Kidney (tissue), 14 donors: ENCODE measurements around the gene PKD2. TPM values are rescaled to one million over a fixed set of nuclear protein-coding genes. Genes with fewer than 3 reads are reported as not detected.

ENCODE experiments used
- DNase-seq, 5 donors: peaks; one replicate each; pipeline ENCODE4 v3.0.0-alpha.2; 2013 to 2020
- FAIRE-seq: peaks from 2 replicates; lab custom pipeline; 2012; peaks lifted over from hg19 to GRCh38; lab: Jason Lieb, UNC
- H3K27ac ChIP-seq, 2 donors: one replicate each; pipeline ENCODE4 v1.7.0; 2013; ENCODE audit warnings: low read depth in 2 of 2, low read length in 2 of 2, inconsistent platforms in 1 of 2
- H3K27me3 ChIP-seq: one replicate; pipeline ENCODE4 v1.7.1; 2013; ENCODE audit warnings: low read length, inconsistent platforms; ENCODE audit not compliant: control insufficient read depth, insufficient read depth
- H3K36me3 ChIP-seq, 3 donors: one replicate each; pipeline versions ENCODE4 v1.7.0 to v1.7.1; 2013; ENCODE audit warnings: low read length in 3 of 3, control low read depth in 1 of 3, inconsistent platforms in 1 of 3; ENCODE audit not compliant: insufficient read depth in 3 of 3, control insufficient read depth in 2 of 3
- H3K4me1 ChIP-seq, 3 donors: one replicate each; pipeline versions ENCODE4 v1.7.0 to v1.7.1; 2013; ENCODE audit warnings: low read length in 3 of 3, inconsistent platforms in 1 of 3, low read depth in 1 of 3; ENCODE audit not compliant: control insufficient read depth in 2 of 3, insufficient read depth in 2 of 3
- H3K4me3 ChIP-seq, 3 donors: one replicate each; pipeline versions ENCODE4 v1.7.0 to v1.8.1; 2013; ENCODE audit warnings: low read length in 3 of 3, control low read depth in 1 of 3, inconsistent platforms in 1 of 3
- H3K9ac ChIP-seq, 3 donors: one replicate each; pipeline versions ENCODE4 v1.7.0 to v1.7.1; 2013; ENCODE audit warnings: low read length in 3 of 3, control low read depth in 1 of 3, inconsistent platforms in 1 of 3
- H3K9me3 ChIP-seq, 3 donors: one replicate each; pipeline versions ENCODE4 v1.7.0 to v1.7.1; 2013; ENCODE audit warnings: low read length in 3 of 3, control low read depth in 1 of 3, inconsistent platforms in 1 of 3; ENCODE audit not compliant: control insufficient read depth in 2 of 3, insufficient read depth in 1 of 3
- CTCF ChIP-seq: IDR thresholded peaks from 3 replicates; pipeline ENCODE4 v1.5.1; 2012; ENCODE audit warnings: mild to moderate bottlenecking, moderate library complexity, borderline replicate concordance; ENCODE audit not compliant: insufficient read depth; ENCODE audit errors: extremely low read depth
- intact Hi-C: fragments of 100-400 bp; cut with DNase I; formaldehyde crosslinking; loops from one replicate; pipeline ENCODE4 v1.11.1; 2022
- polyA plus RNA-seq: library from polyadenylated mRNA; stranded (reverse); fragments of 350-450 nt; fragmentation: Illumina TruSeq; extraction: RNeasy Lipid Tissue Mini Kit (QIAGEN cat#74804); gene quantifications from one replicate; pipeline ENCODE4 v1.2.3, GENCODE V29; 2014; ENCODE audit warnings: low read depth, low replicate concordance; ENCODE audit not compliant: insufficient read depth
- total RNA-seq: library from RNA; stranded (reverse); fragmentation: NEBNext Ultra II Directional; extraction: Animal tissue kit (Norgen Biotek cat#: 25700); gene quantifications from one replicate; pipeline ENCODE4 v1.2.1, GENCODE V29; 2021
- donor health status: control.
- donor health status: control.
- donor health status: control.
- donor health status: control.
- donor health status: control.
- donor health status: DM: yes; HTN: yes; CAD: no.
- donor health status: Normal renal cell carcinoma (clear cell type).

Gene PKD2
- total and polyA plus RNA-seq, 2 donors from 2014 or later = 21.2 to 92.6 TPM

DNA sequence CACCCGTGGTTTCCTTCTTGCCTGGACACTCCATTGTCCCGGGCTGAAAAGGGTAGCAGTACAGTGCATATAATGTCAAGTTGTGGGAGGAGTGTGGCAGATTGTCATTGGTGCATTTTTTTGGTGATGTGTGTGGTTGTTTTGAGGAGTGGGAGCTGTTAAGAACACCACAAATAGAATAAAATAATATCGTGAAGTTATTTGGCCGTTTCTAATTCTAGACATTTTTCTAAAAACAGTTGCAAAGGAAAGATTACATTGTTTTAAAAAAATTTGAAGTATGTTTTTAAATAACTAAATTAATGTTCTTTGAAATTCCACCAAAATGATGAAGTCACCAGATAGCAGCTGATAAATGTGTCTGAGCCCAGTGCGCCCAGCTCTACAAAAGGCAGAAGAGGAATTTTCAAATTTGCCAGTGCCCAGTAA lies 1.3 kb downstream of the PKD2 start:
- intact Hi-C loops = no loop called here
- no peak for TF ChIP-seq CTCF
- peak overlapping the region; percentile 70 to 87 (median 84) for H3K4me3 ChIP-seq
- H3K27ac ChIP-seq = peak overlapping the region; percentile 58 to 81
- peaks cover 5 to 21% (median 20%) of the 10 kb centered on the region in 3 donors for H3K4me1 ChIP-seq
- no peaks in the 10 kb centered on the region for H3K27me3 ChIP-seq
- H3K36me3 ChIP-seq = no peaks in the 10 kb centered on the region
- H3K9me3 ChIP-seq = no peaks in the 10 kb centered on the region
- FAIRE-seq (peak; percentile 27), DNase-seq (peak in 2 of 5 donors; percentile 39 to 62)
- H3K9ac ChIP-seq = peak overlapping the region; percentile 55 to 90 (median 67)

GRCh38 chr4:88009871-88010270 lies 2.4 kb downstream of the PKD2 start:
- no peak overlapping the region for H3K27ac ChIP-seq
- no peaks in the 10 kb centered on the region for H3K9me3 ChIP-seq
- peak overlapping the region in 2 of 3 donors; percentile 6 to 87 for H3K4me3 ChIP-seq
- no peaks in the 10 kb centered on the region for H3K36me3 ChIP-seq
- intact Hi-C loops = no loop called here
- H3K4me1 ChIP-seq = peaks cover 5 to 23% (median 22%) of the 10 kb centered on the region in 3 donors
- FAIRE-seq (peak; percentile 82), DNase-seq (no peak)
- TF ChIP-seq CTCF = no peak
- no peak overlapping the region for H3K9ac ChIP-seq
- no peaks in the 10 kb centered on the region for H3K27me3 ChIP-seq

- Histone ChIP-seq H3K27me3 (no peaks in the 10 kb centered on the region), H3K36me3 (no peaks in the 10 kb centered on the region), H3K9me3 (no peaks in the 10 kb centered on the region), H3K9ac (no peak overlapping the region), H3K27ac (no peak overlapping the region), H3K4me1 (peaks cover 5 to 26% (median 25%) of the 10 kb centered on the region in 3 donors), H3K4me3 (peak overlapping the region in 1 of 3 donors; percentile 39)
- intact Hi-C loops = no loop called here
- no peak for TF ChIP-seq CTCF
- no peak for FAIRE-seq
- DNase-seq = no peak
Measured at GRCh38 chr4:88010966-88011365, 3.5 kb downstream of the PKD2 start.

- peak overlapping the region in 1 of 2 donors; percentile 64 for H3K27ac ChIP-seq
- H3K4me1 ChIP-seq = peaks cover 5 to 33% (median 22%) of the 10 kb centered on the region in 3 donors
- no peak overlapping the region for H3K9ac ChIP-seq
- no peaks in the 10 kb centered on the region for H3K27me3 ChIP-seq
- intact Hi-C loops = no loop called here
- no peak for TF ChIP-seq CTCF
- H3K4me3 ChIP-seq = peak overlapping the region in 1 of 3 donors; percentile 3
- DNase-seq = no peak
- H3K9me3 ChIP-seq = no peaks in the 10 kb centered on the region
- no peaks in the 10 kb centered on the region for H3K36me3 ChIP-seq
- FAIRE-seq = no peak
Measured at GRCh38 chr4:88012647-88013046, 5.2 kb downstream of the PKD2 start.
